Ammon's horn (tissue), 1 donor: Measurements from ENCODE around the gene CRAMP1.

ENCODE experiments used
- DNase-seq: peaks from one replicate; pipeline ENCODE4 v3.0.0-alpha.2; 2016; ENCODE audit warnings: low spot score

CRAMP1 gene

GRCh38 chr16:1632638-1632970, 20.4 kb downstream of the CRAMP1 start:
- DNase-seq = no peak

DNA sequence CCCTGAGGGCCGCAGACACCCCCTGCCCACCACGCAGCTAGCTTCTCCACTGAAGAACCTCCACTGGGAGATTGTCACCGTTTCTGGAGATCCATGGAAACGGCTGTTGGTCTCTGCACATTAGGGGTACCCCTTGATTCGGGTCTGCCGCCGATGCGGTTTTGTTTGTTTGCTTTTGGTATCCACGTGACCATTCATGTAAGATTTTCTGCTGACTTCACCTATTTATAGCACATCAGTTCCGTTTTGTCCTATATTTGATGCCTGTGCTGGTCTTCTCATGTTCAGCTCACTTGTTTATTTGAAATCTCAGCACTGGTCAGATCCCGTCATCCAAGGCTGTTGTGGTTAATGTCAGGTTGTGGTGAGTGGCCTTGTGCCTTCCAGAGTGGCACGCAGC, 21.1 kb downstream of the CRAMP1 start:
- DNase-seq = no peak

DNA sequence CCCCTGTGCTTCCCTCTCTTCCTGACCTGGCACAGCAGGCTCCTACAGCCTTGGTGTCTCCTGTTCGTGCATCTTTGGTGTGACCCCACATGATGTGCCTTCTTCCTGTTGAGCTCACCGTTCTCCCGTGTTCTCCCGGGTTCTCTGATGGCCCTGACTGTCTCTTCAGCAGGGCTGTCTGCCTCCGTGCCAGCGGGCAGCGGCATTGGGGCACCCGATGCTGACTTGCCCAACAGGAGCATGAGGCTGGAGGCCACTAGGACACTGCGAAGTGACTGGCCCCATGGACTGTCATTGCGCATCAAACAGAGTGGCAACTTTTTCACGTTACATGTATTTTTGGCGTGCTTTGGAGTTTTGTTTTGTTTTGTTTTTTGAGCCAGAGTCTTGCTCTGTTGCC, 22.4 kb downstream of the CRAMP1 start:
- DNase-seq = no peak

DNA sequence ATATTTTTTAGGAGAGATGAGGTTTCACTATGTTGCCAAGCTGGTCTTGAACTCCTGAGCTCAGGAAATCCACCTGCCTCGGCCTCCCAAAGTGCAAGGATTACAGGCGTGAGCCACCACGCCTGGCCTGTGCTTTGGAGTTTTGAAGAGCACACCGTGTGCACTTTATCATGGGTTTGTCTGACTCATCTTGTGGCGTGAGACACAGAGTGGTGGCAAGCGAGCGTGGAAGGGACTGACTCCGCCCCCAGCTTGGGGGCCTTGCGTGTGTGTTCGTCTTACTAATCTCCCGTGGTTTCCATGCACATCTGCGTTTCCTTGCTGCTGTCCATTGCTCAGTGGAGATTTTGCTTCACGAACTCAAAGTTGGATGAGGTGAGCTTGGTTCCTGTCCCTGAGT, 22.9 kb downstream of the CRAMP1 start:
- no peak for DNase-seq

- DNase-seq = no peak
Observed at GRCh38 chr16:1637526-1637925, 25.4 kb downstream of the CRAMP1 start.

DNA sequence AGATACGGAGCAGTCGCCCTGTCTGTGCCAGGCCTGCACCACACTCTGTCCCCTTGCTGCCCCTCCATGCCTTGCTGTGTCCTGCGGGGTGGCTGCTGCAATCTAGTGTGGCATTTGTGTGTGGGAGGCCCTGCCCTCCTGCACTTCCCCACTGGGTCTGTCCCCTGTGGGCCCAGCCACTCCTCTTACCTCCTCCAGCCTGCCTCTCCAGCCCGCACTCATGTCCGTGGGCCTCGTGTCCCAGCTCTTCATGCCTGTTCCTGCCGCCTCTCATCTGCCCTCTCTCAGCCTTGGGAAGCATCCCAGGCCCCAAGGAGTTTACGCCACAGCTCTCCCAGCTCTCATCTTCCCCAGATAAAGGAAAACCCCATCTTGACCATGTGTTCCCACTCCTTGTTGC, 26.6 kb downstream of the CRAMP1 start:
- no peak for DNase-seq

DNA sequence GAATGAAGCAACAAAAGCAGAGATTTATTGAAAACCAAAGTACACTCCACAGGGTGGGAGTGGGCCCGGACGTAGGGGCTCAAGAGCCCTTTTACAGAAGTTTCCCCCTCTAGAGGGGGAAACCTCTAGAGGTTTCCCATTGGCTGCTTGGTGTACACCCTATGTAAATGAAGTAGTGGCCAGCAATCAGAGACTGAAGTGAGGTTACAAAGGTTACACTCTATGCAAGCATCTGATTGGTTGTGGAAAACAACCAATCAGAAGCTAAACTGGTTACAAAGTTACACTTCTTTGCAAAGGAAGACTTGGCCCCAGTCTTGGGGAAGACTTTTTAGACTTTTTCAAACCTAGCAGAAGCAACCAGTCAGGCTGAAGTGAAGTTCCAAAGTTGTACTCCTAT, 27.1 kb downstream of the CRAMP1 start:
- DNase-seq = no peak

DNA sequence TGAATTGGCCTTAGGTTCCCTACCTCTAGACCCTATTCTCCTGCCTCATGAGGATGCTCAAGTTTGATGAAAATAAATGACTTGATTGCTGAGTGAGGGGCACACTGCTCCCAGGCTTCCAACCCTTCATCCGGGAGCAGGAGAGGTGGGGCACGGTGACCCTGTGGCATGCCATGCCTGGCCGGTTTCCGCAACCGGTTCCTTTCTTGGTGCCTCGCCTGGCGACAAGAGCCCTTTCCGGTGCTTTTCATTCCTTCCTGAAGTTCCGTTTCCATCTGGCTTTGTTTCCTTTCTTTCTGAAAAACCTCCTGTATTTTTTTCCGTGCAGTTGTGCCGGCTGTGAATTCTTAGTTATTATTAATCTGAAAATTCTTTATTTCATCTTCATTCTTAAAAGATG, 27.7 kb downstream of the CRAMP1 start:
- DNase-seq = no peak

GRCh38 chr16:1640261-1640941, 28.2 kb downstream of the CRAMP1 start:
- no peak for DNase-seq

DNA sequence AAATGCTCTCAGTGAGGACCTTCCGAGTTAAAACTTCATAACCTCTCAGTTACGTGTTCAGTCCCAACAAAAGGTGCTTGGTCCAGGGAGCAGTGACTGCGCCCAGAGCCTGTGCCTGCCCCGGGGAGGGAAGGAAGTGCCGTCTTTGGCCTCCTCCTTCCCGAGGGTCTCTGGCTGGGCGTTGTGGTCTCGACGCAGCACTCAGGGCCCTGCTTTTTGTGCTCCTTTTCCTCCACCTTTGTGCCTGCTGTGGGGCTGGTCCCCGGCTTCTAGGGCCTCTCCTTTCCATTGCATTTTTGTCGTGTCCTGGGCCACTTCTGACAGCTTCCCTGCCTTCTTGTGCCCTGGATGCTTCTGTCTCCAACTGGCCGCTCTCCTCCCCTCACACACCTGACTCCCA, 29.1 kb downstream of the CRAMP1 start:
- no peak for DNase-seq

DNA sequence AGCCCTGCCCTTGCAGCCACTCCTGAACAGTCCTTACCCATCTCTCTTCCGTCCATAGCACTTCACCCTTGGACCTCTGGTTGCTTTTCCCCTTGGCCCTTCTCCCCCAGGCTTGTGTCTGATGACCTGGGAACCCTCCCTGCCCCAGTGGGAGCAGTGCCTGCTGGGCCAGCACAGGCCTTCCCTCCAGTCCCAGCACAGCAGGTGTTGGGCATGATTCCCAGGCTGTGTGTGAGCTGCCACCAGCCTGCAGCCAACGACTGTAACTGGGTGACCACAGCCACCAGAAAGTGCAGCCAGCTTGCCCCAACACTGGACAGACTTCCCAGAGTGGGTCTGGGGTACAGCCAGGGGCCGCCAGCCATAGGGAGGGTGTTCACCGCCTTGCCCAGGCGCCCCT, 30.0 kb downstream of the CRAMP1 start:
- DNase-seq = peak; percentile 87

DNA sequence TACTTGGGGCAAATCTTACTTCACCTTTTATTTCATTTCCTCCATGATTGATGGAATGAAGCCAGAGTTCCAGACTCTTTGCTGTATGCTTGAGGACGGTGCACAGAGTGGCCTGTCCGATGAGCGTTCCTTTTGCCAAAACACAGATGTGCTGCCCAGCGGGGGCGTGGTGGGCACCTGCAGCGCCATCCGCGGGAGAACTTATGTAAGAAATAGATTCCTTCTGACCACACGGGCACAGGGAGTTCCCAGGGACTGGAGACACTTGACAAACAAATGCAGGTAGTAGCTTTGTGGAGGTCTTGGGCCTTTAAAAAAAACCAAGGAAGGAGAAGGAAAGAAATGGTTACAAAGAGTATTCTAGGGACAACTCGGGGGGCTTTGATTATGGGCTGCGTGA, 30.6 kb downstream of the CRAMP1 start:
- no peak for DNase-seq

DNA sequence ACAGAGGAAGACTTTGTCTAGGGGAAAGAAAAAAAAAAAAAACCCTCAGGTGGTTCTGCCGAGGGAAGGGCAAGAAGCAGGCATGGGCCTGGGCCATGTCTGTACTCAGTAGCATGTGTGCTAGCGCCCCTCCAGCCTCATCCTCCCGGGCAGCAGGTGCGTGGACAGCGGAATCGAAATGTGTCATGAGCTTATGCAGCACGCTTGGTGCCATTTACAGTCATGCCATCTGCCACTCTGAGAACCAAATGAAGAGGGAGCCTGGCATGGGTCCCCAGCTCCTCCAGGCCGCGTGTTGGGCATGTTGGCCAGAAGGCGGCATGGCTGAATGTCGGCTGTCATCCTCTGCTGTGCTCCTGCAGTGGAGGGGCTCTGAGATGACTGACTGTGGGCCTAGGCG, 31.4 kb downstream of the CRAMP1 start:
- peak; percentile 40 for DNase-seq

DNA sequence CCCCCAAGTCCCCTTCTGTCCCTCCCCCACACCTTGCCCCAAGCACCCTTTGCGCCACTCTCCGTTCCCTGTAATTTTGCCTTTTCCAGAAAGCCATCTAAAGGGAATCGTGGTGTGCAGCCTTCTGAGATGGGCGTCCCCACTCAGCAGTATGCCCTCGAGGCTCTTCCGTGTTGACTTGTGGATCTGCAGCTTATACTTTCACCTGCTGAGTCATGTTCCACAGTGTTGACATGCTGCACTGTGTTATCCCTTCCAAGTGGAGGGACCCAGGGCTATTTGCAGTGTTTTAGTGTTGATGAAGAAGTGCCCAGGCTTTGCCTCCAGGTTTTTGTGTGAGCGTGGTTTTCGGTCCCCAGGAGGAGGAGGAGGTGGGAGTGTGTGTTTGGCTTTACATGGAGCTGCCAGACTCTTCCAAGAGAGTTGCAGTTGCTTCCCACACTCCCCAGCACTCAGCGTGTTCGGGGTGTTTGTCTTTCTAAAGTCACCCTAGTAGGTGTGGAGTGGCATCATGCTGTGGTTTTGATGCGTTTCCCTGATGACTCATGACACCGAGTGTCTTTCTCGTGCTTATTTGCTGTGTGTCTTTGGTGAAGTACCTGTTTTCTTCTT, 33.9 kb downstream of the CRAMP1 start:
- DNase-seq = no peak

DNA sequence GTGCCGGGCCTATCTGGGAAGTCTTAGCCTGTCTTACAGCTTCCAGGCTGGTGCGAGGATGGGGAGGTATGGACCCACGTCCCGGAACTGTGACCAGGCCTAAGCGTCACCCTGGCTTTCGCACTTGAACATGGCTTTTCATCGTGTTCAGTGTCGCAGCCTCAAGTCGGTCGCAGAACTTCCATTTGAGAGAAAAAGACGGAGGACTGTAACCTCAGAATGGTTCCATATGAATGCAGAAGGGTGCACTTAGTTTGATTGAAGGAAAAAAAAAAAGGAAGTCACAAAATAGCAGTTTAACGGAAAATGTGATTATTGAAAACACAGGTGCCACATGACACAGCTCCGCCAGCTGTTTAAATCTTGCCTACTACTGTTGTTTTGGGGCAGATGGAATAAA, 35.7 kb downstream of the CRAMP1 start:
- DNase-seq = no peak

DNA sequence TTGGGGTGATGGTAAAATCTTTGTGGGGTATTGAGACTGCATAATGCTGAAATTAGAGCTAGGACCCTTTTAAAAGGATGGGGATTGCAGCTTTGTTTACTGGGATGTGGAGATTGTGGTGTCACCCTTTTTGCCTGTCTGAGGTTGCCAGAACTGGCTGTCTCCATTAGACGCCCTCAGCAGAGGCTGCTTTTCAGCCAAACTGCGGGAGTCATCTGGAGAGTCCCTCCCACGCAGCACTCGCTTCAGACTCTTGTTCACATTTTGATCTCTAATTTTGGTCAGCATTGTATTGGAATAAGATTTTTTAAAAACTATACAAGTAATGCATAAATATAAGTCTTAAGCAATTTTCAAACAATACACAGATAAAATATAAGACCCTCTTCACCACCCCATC, 38.0 kb downstream of the CRAMP1 start:
- DNase-seq = peak; percentile 58

DNA sequence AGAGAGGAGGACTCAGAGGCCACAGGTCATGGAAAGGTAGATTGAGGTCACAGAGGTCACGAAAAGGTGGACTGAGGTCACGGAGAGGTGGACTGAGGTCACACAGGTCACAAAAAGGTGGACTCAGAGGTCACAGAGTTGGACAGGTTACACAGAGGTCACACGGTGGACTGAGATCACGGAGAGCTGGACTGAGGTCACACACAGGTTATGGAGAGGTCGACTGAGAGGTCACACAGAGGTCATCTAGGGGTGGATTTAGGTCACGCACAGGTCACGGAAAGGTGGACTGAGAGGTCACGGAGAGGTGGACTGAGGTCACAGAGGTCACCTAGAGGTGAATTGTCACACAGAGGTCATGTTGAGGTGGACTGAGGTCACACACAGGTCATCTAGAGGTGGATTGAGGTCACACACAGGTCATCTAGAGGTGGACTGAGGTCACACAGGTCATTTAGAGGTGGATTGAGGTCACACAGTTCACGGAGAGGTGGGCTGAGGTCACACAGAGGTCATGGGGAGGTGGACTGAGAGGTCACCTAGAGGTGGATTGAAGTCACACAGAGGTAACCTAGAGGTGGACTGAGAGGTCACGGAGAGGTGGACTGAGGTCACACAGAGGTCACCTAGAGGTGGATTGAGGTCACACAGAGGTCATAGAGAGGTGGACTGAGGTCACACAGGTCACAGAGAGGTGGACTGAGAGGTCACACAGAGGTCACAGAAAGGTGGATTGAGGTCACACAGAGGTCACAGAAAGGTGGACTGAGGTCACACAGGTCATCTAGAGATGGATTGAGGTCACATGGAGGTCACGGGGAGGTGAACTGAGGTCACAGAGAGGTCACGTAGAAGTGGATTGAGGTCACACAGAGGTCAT, 39.2 kb downstream of the CRAMP1 start:
- no peak for DNase-seq

GRCh38 chr16:1651974-1652312, 39.8 kb downstream of the CRAMP1 start:
- DNase-seq = no peak

DNA sequence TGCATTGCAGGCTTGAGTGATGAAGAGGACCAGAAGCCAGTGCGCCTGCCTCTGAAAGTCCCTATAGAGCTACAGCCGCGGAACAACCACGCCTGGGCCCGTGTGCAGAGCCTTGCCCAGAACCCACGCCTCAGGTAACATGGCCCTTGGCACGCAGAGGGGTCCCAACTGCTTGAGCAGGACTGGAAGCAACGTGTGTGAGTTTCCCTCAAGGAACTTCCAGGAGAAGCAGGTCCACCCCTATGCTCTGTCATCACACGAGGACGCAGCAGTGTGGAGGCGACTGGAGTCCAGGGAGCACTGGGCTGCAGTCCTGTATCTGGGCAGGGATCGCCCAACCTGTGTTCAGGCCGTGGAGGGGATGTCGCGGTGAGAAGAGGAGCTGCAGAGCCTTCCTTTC, 40.9 kb downstream of the CRAMP1 start:
- DNase-seq = no peak

DNA sequence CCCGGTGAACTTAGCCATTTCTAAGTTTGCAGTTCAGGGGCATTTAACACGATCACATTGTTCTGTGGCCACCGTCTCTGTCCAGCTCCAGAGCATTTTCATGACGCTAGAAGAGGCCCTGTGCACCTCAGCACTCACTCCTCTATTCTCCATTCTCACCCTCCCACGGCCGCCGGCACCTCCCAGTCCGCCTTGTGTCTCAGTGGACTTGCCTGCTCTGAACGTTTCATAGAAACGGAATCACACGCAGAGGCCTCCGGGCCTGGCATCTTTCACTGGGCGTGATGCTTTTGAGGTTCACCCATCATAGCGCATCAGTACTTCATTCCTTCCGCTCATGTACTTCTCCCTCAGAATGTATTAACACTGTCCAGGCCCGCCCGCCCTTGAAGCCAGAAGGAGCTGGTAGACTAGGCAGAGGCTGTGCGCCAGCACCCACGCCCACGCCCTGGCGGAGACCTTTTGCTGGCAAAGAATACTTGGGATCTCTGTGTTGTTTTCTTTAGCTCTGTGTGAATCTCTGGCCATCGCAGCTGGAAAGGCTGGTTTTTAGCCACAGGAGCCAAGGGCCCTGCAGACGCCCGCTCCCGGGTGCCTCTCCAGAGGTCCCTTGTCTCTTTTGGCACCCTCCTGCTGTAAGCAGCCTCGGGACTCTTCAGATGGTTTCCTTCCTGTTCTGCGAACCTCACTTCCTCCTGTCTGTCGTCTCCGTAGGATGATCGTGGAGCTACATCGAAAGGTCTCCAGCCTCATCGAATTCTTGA, 42.5 kb downstream of the CRAMP1 start:
- DNase-seq = no peak

DNA sequence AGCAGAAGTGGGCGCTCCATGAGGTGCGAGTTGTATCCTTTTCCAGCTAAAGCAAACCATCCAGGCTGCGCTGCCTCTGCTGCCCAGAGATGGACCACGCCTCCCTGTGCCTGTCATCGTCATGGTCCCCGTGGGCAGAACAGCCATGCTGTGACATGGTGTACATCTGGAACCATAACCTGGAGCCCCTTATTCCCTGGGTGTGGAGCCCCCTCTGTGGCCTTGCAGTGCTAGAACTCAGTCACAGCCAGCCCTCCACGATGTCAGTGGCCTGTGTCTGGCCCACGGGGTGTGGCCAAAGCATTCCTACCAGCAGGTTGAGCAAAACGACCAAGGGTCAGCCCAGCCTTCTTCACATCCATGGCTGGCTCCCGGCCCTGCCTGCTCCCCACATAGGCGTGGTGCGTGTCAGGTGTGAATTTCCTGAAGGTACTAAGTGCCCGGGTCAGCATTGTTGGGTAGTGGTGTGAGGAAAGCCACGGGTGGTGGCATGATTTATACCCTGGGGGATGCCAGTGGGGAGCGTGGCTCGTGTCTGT, 43.2 kb downstream of the CRAMP1 start:
- no peak for DNase-seq
